SK-N-MC (cell line): Measurements from ENCODE around the gene PNPLA3.

Experiments used
- EZH2 ChIP-seq: fragments of 200-600 bp; sonication (generic); IDR thresholded peaks from one replicate; pipeline ENCODE4 v1.6.1; 2017; ENCODE audit warnings: antibody characterized with exemption
- POLR2AphosphoS5 ChIP-seq: IDR thresholded peaks from 2 replicates; pipeline ENCODE4 v1.6.1; 2012; ENCODE audit warnings: mild to moderate bottlenecking, low read depth, low read length, borderline replicate concordance

DNA sequence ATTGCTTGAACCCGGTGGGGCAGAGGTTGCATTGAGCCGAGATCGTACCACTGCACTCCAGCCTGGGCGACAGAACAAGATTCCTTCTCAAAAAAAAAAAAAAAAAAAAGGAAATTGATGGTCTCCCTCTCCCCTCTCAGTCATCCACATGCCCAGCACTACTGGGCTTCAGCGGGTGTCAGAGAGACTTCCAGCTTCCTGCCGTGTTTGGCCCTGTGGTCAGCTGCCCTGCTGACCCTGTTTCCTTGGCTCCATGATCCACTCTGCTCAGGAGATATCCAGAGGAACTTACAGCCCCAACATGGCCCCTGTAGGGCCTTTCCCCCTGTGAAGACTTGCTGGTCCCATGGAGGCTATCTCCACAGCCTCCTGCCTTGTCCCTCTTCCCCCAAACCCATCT is 6.1 kb upstream of the PNPLA3 start:
- no peak for TF ChIP-seq EZH2
- no peak for TF ChIP-seq POLR2AphosphoS5
